Gastroesophageal sphincter (tissue), 3 donors: ENCODE measurements around the gene CUZD1.

Experiments used
- CTCF ChIP-seq, 4 experiments: fragments of 200-600 bp in 2 of 4; fragments of 450-650 bp in 2 of 4; sonication (generic) in 1 of 4; IDR thresholded peaks; one replicate each; pipeline ENCODE4 v1.5.1; 2017 to 2019; ENCODE audit warnings: antibody characterized with exemption in 4 of 4, mild to moderate bottlenecking in 2 of 4, moderate library complexity in 2 of 4
- EP300 ChIP-seq: sonication (generic); formaldehyde crosslinking; IDR thresholded peaks from one replicate; pipeline ENCODE4 v1.6.1; 2017; ENCODE audit warnings: antibody characterized with exemption, mild to moderate bottlenecking
- POLR2A ChIP-seq, 2 donors: fragments of 450-650 bp; IDR thresholded peaks; one replicate each; pipeline ENCODE4 v1.6.1; 2017; ENCODE audit warnings: antibody characterized with exemption in 2 of 2, mild to moderate bottlenecking in 2 of 2, moderate library complexity in 1 of 2

GRCh38 chr10:122855745-122856144, 10.1 kb upstream of the CUZD1 start:
- TF ChIP-seq CTCF (IDR thresholded peaks at IDR 0.05) = no peak
- TF ChIP-seq EP300 = no peak
- no peak for TF ChIP-seq POLR2A (IDR thresholded peaks at IDR 0.05)
